Progenitor cell of endocrine pancreas (in vitro differentiated cells): Measurements from ENCODE around the gene NRCAM. TPM values are rescaled to one million over a fixed set of nuclear protein-coding genes. Genes with fewer than 3 reads are reported as not detected.

ENCODE experiments used
- DNase-seq: peaks from one replicate; pipeline ENCODE4 v3.0.0; 2021; ENCODE audit warnings: low spot score; ENCODE audit not compliant: unreplicated experiment
- H3K27ac Mint-ChIP-seq: 2 replicates; pipeline ENCODE4 v1.8.0; 2021; ENCODE audit warnings: mild to moderate bottlenecking, moderate library complexity, mixed read lengths
- H3K27me3 Mint-ChIP-seq: 2 replicates; pipeline ENCODE4 v1.8.0; 2021; ENCODE audit warnings: mixed read lengths
- H3K36me3 Mint-ChIP-seq: 2 replicates; pipeline ENCODE4 v1.8.0; 2022; ENCODE audit warnings: mixed read lengths; ENCODE audit not compliant: insufficient read depth
- H3K4me1 Mint-ChIP-seq: 2 replicates; pipeline ENCODE4 v1.8.0; 2021; ENCODE audit warnings: low read depth, mixed read lengths
- H3K4me3 Mint-ChIP-seq: 2 replicates; pipeline ENCODE4 v1.8.0; 2021; ENCODE audit warnings: low read depth, mild to moderate bottlenecking, moderate library complexity, mixed read lengths
- H3K9me3 Mint-ChIP-seq: 2 replicates; pipeline ENCODE4 v1.8.0; 2021; ENCODE audit warnings: low read depth, mixed read lengths
- CTCF ChIP-seq: fragments of 200-600 bp; sonication (generic); IDR thresholded peaks from one replicate; pipeline ENCODE4 v1.5.0; 2021; ENCODE audit warnings: antibody characterized with exemption, mild to moderate bottlenecking; ENCODE audit not compliant: unreplicated experiment
- total RNA-seq: library from RNA; stranded (reverse); gene quantifications from 2 replicates; pipeline ENCODE4 v1.2.1, GENCODE V29; 2021

NRCAM gene
- total RNA-seq, 1 donor from 2014 or later = 19.9 TPM

- H3K9me3 Mint-ChIP-seq = no peaks in the 10 kb centered on the region
- H3K4me3 Mint-ChIP-seq = no peak overlapping the region
Measured at GRCh38 chr7:108144931-108145330, 311.3 kb downstream of the NRCAM start.

GRCh38 chr7:108143658-108144420 lies 312.4 kb downstream of the NRCAM start:
- DNase-seq = no peak
- no peak overlapping the region for H3K4me3 Mint-ChIP-seq
- no peak for TF ChIP-seq CTCF

More at GRCh38 chr7:108144931-108145330, 311.3 kb downstream of the NRCAM start:
- peaks cover 8% of the 10 kb centered on the region for H3K27me3 Mint-ChIP-seq
- DNase-seq = no peak
- TF ChIP-seq CTCF = no peak
- no peak overlapping the region for H3K27ac Mint-ChIP-seq
- H3K36me3 Mint-ChIP-seq = no peaks in the 10 kb centered on the region
- H3K4me1 Mint-ChIP-seq = peaks cover 3% of the 10 kb centered on the region

GRCh38 chr7:108142675-108143259 lies 313.5 kb downstream of the NRCAM start:
- TF ChIP-seq CTCF = no peak
- Mint-ChIP-seq H3K36me3 (no peaks in the 10 kb centered on the region), H3K4me3 (no peak overlapping the region), H3K4me1 (peaks cover 3% of the 10 kb centered on the region), H3K27me3 (peaks cover 8% of the 10 kb centered on the region), H3K27ac (peak overlapping the region; percentile 6), H3K9me3 (no peaks in the 10 kb centered on the region)
- DNase-seq = no peak

More at GRCh38 chr7:108143658-108144420, 312.4 kb downstream of the NRCAM start:
- Mint-ChIP-seq H3K9me3 (no peaks in the 10 kb centered on the region), H3K27me3 (peaks cover 8% of the 10 kb centered on the region), H3K27ac (no peak overlapping the region), H3K36me3 (no peaks in the 10 kb centered on the region), H3K4me1 (peaks cover 3% of the 10 kb centered on the region)

- H3K9me3 Mint-ChIP-seq = no peaks in the 10 kb centered on the region
- H3K4me3 Mint-ChIP-seq = no peak overlapping the region
- H3K36me3 Mint-ChIP-seq = no peaks in the 10 kb centered on the region
Measured at GRCh38 chr7:108142180-108142579, 314.1 kb downstream of the NRCAM start.

More at GRCh38 chr7:108142180-108142579, 314.1 kb downstream of the NRCAM start:
- H3K4me1 Mint-ChIP-seq = peaks cover 3% of the 10 kb centered on the region
- no peak for TF ChIP-seq CTCF
- no peak overlapping the region for H3K27ac Mint-ChIP-seq
- peaks cover 8% of the 10 kb centered on the region for H3K27me3 Mint-ChIP-seq
- DNase-seq = no peak
